PC-9 (cell line): ENCODE data around the gene CSNK1G3. TPM values are rescaled to one million over a fixed set of nuclear protein-coding genes. Genes with fewer than 3 reads are reported as not detected.
A peak's percentile ranks its signal among the peaks of the same experiment; 100 is the strongest.

Experiments used
- BruUV-seq: library from RNA; stranded (reverse); fragments of 400-500 nt; replicated peaks from 2 replicates; lab custom pipeline; 2021; lab: Mats Ljungman, UMichigan
- CTCF ChIA-PET: fragments of 300-600 bp; sonication (Branson Sonifier 250); formaldehyde crosslinking; loops from one replicate; lab custom pipeline; 2022; ENCODE audit warnings: antibody characterized with exemption; lab: Charles Lee
- POLR2A ChIA-PET: fragments of 300-600 bp; sonication (Branson Sonifier 250); formaldehyde crosslinking; loops from one replicate; lab custom pipeline; 2022; ENCODE audit warnings: antibody characterized with exemption; ENCODE audit not compliant: unreplicated experiment; lab: Charles Lee
- DNase-seq, 2 experiments: peaks; one replicate each; pipeline versions ENCODE4 v3.0.0 to v3.0.0-alpha.2; 2015 to 2022; ENCODE audit warnings: mixed read lengths in 1 of 2
- H2AFZ ChIP-seq: fragments of 200-600 bp; sonication (generic); 2 replicates; pipeline ENCODE4 v1.8.1; 2017; ENCODE audit warnings: antibody characterized with exemption
- H3F3A ChIP-seq: fragments of 200-600 bp; sonication (generic); 2 replicates; pipeline ENCODE4 v1.8.1; 2017; ENCODE audit warnings: antibody characterized with exemption, mild to moderate bottlenecking, low read depth; ENCODE audit not compliant: insufficient read depth
- H3K27ac ChIP-seq: fragments of 200-600 bp; sonication (generic); 2 replicates; pipeline ENCODE4 v1.6.1; 2016; ENCODE audit warnings: mixed run types
- H3K27me3 ChIP-seq: fragments of 200-600 bp; sonication (generic); 2 replicates; pipeline ENCODE4 v1.6.1; 2016; ENCODE audit warnings: low read depth, mixed run types; ENCODE audit not compliant: insufficient read depth
- H3K36me3 ChIP-seq: fragments of 200-600 bp; sonication (generic); 2 replicates; pipeline ENCODE4 v1.6.1; 2016; ENCODE audit warnings: low read depth, mixed run types
- H3K4me1 ChIP-seq: fragments of 200-600 bp; sonication (generic); replicated peaks from 2 replicates; pipeline ENCODE4 v1.6.1; 2016; ENCODE audit warnings: mixed run types; ENCODE audit not compliant: insufficient read depth
- H3K4me2 ChIP-seq: fragments of 200-600 bp; sonication (generic); 2 replicates; pipeline ENCODE4 v1.6.1; 2017; ENCODE audit warnings: mixed run types
- H3K4me3 ChIP-seq: fragments of 200-600 bp; sonication (generic); 2 replicates; pipeline ENCODE4 v1.6.1; 2016; ENCODE audit warnings: mixed run types
- H3K79me2 ChIP-seq: fragments of 200-600 bp; sonication (generic); 2 replicates; pipeline ENCODE4 v1.6.1; 2017; ENCODE audit warnings: low read depth, mixed run types
- H3K9me2 ChIP-seq: fragments of 200-600 bp; sonication (generic); 2 replicates; pipeline ENCODE4 v1.8.1; 2017; ENCODE audit warnings: mild to moderate bottlenecking; ENCODE audit not compliant: insufficient read depth
- H3K9me3 ChIP-seq: fragments of 200-600 bp; sonication (generic); 2 replicates; pipeline ENCODE4 v1.8.1; 2016; ENCODE audit warnings: low read depth; ENCODE audit not compliant: insufficient read depth
- H4K20me1 ChIP-seq: fragments of 200-600 bp; sonication (generic); 2 replicates; pipeline ENCODE4 v1.8.1; 2017; ENCODE audit not compliant: insufficient read depth
- EZH2 ChIP-seq: fragments of 200-600 bp; sonication (generic); IDR thresholded peaks from 2 replicates; pipeline ENCODE4 v1.8.0; 2017; ENCODE audit warnings: antibody characterized with exemption, low read depth
- intact Hi-C: fragments of 100-400 bp; cut with micrococcal nuclease; formaldehyde crosslinking; loops from one replicate; pipeline ENCODE4 v1.10.0; 2022; ENCODE audit not compliant: unreplicated experiment
- total RNA-seq: library from RNA; stranded (reverse); gene quantifications from 2 replicates; pipeline ENCODE4 v1.2.3, GENCODE V29; 2021
- TF ChIP-seq, protein P1 (sequence below): fragments of 200-600 bp; sonication (generic); conservative IDR thresholded peaks from 2 replicates; pipeline ENCODE4 v1.6.1; 2017; ENCODE audit warnings: mixed run types, antibody characterized with exemption, mild to moderate bottlenecking, moderate library complexity

CSNK1G3 gene
- total RNA-seq, 1 experiment from 2014 or later = 39.0 TPM

DNA sequence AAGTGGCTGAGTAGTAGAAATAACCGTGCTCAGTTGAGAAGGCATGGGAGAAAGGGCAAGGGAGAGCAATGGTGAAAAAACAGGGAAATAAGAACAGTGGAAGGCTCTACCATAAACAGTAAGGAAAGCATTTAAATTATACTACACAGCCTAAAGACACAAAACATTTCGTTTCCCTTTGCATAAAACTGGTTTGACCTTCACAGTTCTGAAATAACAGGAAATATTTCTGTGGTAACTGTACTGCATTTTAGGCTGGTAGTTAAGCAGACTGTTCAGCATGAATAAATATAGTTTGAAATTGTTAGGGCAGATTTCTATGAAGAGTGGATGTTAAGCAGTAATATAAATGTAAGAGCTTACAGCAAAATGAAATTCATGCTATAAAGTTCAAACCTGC, 147.5 kb downstream of the CSNK1G3 start:
- H3K4me3 ChIP-seq = no peak overlapping the region
- H3K27ac ChIP-seq = no peak overlapping the region
- H3K79me2 ChIP-seq = no peaks in the 10 kb centered on the region
- no peaks in the 10 kb centered on the region for H3F3A ChIP-seq
- H2AFZ ChIP-seq = no peak overlapping the region
- BruUV-seq = no TSS peak
- intact Hi-C loops = no loop called here
- ChIA-PET CTCF (no interaction called here), POLR2A (no interaction called here)
- H3K4me2 ChIP-seq = no peak overlapping the region
- TF ChIP-seq, protein P1, sequence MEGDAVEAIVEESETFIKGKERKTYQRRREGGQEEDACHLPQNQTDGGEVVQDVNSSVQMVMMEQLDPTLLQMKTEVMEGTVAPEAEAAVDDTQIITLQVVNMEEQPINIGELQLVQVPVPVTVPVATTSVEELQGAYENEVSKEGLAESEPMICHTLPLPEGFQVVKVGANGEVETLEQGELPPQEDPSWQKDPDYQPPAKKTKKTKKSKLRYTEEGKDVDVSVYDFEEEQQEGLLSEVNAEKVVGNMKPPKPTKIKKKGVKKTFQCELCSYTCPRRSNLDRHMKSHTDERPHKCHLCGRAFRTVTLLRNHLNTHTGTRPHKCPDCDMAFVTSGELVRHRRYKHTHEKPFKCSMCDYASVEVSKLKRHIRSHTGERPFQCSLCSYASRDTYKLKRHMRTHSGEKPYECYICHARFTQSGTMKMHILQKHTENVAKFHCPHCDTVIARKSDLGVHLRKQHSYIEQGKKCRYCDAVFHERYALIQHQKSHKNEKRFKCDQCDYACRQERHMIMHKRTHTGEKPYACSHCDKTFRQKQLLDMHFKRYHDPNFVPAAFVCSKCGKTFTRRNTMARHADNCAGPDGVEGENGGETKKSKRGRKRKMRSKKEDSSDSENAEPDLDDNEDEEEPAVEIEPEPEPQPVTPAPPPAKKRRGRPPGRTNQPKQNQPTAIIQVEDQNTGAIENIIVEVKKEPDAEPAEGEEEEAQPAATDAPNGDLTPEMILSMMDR = no peak
- TF ChIP-seq EZH2 = no peak
- no peaks in the 10 kb centered on the region for H3K9me3 ChIP-seq
- no peaks in the 10 kb centered on the region for H3K27me3 ChIP-seq
- no peaks in the 10 kb centered on the region for H3K4me1 ChIP-seq
- no peaks in the 10 kb centered on the region for H3K9me2 ChIP-seq
- no peaks in the 10 kb centered on the region for H3K36me3 ChIP-seq
- no peaks in the 10 kb centered on the region for H4K20me1 ChIP-seq
- no peak for DNase-seq

DNA sequence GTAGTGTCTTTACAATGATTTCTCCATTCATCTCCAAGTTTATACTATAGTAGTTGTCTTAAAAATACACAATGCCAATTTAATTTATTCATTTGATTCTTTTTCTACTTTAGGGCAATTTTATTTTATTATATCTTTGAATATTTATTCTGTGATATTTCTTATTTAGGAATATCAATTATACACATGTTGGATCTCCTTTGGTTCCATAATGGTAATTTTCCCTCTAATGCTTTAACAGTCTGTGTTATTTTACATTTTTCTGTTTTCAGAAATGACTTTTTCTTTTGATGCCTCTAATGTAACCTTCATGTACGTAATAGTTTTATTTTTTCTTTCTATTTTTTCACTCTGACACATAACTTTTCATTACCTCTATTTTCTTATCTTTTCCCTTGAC, 153.0 kb downstream of the CSNK1G3 start:
- H3K4me1 ChIP-seq = no peaks in the 10 kb centered on the region
- BruUV-seq = no TSS peak
- H3K9me2 ChIP-seq = no peaks in the 10 kb centered on the region
- H3K27me3 ChIP-seq = no peaks in the 10 kb centered on the region
- no peak overlapping the region for H3K4me2 ChIP-seq
- intact Hi-C loops = no loop called here
- H4K20me1 ChIP-seq = no peaks in the 10 kb centered on the region
- no peak overlapping the region for H3K27ac ChIP-seq
- TF ChIP-seq EZH2 = no peak
- TF ChIP-seq, protein P1 = no peak
- H3F3A ChIP-seq = no peaks in the 10 kb centered on the region
- no peak overlapping the region for H2AFZ ChIP-seq
- ChIA-PET CTCF (no interaction called here), POLR2A (no interaction called here)
- H3K36me3 ChIP-seq = no peaks in the 10 kb centered on the region
- DNase-seq = no peak
- no peak overlapping the region for H3K4me3 ChIP-seq
- H3K9me3 ChIP-seq = no peaks in the 10 kb centered on the region
- no peaks in the 10 kb centered on the region for H3K79me2 ChIP-seq

DNA sequence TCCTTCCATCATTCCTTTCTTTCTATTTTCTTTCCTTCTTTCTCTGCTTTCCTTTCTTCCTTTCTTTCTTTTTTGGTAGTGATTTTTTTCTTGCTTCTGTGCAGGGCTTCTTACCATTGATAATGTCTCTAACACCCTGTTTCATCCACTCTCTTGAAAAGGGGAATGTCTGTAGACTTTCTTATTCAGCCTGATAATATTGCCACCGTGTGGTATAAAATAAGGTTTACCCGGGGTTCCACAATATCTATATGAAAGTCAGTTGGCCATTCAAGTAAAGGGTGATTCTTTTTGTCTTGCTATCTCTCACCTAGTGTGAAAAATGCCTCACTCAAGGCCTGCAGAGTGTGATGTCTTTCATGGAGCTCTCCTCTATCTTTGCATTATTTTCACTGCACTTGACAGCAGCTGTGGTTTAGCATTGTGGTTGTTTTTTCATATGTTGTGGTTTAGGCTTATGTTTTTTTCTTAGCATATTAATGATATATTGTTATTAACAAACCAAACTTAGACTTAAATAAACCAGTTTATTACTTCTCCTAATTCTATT, 153.9 kb downstream of the CSNK1G3 start:
- BruUV-seq = no TSS peak
- Histone ChIP-seq H3K27ac (no peak overlapping the region), H3K9me2 (no peaks in the 10 kb centered on the region), H3K27me3 (no peaks in the 10 kb centered on the region), H3K4me1 (no peaks in the 10 kb centered on the region), H3K9me3 (no peaks in the 10 kb centered on the region), H3K4me2 (no peak overlapping the region), H3K36me3 (no peaks in the 10 kb centered on the region), H3K79me2 (no peaks in the 10 kb centered on the region), H4K20me1 (no peaks in the 10 kb centered on the region), H3F3A (no peaks in the 10 kb centered on the region), H3K4me3 (no peak overlapping the region), H2AFZ (no peak overlapping the region)
- no peak for TF ChIP-seq EZH2
- TF ChIP-seq, protein P1 = peak; percentile 40; the same call in 1 of the 2 replicates
- intact Hi-C loops = no loop called here
- DNase-seq = no peak
- POLR2A ChIA-PET = no interaction called here
- CTCF ChIA-PET = no interaction called here

Other genes starting within 250 kb of the CSNK1G3 start
- 17.1 and 24.5 TPM in 2 replicates for gene CEP120, start 88.8 kb upstream of the CSNK1G3 start, total RNA-seq